ENCODE data around the gene FXYD5.

DNA sequence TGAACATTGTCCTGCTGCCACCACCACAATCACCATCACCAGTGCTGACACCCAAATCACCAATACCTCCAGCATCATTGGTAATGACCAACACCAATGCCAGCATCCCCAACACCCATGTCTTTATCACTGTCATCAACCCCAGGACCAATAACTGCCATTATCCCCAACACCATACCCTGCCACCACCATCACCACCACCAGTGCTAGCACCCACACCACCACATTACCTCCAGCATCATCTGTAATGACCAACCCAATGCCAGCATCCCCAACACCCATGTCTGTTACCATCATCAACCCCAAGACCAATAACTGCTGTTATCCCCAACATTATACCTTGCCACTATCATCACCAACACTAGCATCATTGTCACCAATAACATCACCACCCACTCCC lies 22.3 kb upstream of the FXYD5 start:
- TF ChIP-seq SUZ12 (IDR thresholded peaks at IDR 0.05) (no peak), L3MBTL2 (conservative IDR thresholded peaks at IDR 0.05) (no peak), NFRKB (IDR thresholded peaks at IDR 0.05) (no peak), ZNF384 (IDR thresholded peaks at IDR 0.05) (no peak), SP1 (IDR thresholded peaks at IDR 0.05) (no peak), HDGF (IDR thresholded peaks at IDR 0.05; ENCODE audit: borderline replicate concordance) (no peak), FOXK2 (IDR thresholded peaks at IDR 0.05) (no peak), CTBP1 (IDR thresholded peaks at IDR 0.05; ENCODE audit: borderline replicate concordance) (no peak)

Measured in HEK293T (cell line).